GM18517 (cell line): ENCODE data around the gene KIAA0319L.

Experiments
- ATAC-seq: cut with Tn5 transposase; IDR thresholded peaks from one replicate; pipeline ENCODE4 v1.9.1; 2021; ENCODE audit warnings: mild to moderate bottlenecking, moderate library complexity; ENCODE audit not compliant: unreplicated experiment

KIAA0319L gene

DNA sequence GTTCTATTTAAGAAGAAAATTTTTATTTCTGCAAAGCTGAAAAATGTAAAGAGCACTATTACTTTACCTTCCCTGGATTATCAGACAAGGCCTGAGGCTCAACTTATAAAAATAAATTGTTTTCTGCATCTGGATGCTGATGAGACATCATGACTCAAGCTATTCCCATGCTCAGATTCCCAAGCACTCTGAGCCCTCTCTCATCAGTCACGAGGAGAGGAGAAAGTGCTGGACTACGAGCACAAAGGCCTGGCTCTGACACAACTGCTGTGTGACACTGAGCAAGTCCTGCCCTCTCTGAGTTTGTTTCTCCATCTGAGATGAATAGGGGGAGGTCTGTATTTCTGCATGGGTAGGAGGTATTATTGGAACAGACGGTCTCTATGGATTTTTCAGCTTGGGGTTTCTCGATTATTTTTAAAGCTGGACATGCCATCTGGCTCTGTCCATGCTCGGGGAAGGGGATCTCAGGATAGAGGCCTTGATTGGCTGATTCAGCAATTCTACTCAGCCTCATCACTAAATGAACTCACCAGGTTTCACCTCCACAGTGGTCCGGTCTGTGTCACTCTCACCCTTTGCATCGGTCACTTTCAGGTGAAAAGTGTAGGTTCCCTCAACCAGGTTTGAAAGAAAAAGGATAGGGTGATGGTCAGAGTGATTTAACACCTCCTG is 107.7 kb downstream of the KIAA0319L start:
- no peak for ATAC-seq

GRCh38 chr1:35448344-35448801 is 108.8 kb downstream of the KIAA0319L start:
- ATAC-seq: no peak

GRCh38 chr1:35447278-35447677 is 109.9 kb downstream of the KIAA0319L start:
- ATAC-seq: no peak

GRCh38 chr1:35444519-35444774 is 112.8 kb downstream of the KIAA0319L start:
- ATAC-seq: no peak

DNA sequence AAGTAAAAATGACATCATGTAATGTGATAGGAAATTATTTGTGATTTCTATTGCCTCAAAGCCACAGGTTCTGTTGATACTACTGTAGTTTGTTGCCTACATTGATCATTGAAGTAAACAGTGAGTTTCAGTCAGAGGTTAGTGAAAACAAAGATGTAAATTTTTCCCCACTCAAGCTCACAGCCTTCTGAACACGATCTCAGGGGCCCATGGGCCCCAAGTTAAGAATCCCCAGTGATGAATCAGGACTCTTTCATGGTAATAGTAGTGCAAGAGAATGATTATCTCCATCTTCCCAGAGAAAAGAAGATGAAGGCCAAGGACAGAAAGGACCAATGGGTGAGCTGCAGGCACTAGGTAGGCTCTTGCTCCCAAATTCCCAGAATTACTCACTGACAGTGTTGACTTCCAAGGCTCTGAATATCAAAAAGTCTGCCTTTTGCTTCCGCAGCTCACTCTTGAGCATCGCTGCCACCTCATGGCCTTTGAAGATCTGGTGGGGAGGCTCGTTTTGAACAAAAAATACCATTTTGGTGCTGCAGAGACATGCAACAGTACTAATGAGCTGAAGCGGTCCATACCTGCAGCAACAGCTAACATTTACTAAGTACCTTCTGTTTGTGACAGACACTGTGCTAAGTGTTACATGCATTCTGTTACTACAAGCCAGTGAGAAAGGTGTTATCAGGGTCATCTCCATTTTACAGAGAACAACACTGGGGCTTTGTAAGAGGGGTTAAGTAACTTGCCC is 113.3 kb downstream of the KIAA0319L start:
- ATAC-seq: no peak

DNA sequence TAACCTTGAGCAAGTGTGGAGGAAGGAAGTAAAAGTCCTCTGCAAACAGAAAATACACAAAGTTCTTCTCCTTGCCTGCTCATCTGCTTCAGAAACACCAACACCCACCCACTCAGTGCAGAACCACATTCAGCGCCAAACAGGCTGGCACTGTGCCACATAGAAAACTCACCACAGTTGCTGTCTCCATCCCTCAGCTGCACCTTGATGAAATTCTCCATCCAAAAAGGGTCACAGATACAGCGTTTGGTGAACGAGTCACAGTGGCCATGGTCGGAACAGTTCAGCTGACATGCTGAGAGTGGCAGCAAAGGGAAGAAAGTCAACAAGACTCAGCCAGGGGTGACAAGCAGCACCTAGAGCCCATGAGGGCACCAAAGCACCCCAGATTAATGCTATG is 114.5 kb downstream of the KIAA0319L start:
- ATAC-seq: no peak

DNA sequence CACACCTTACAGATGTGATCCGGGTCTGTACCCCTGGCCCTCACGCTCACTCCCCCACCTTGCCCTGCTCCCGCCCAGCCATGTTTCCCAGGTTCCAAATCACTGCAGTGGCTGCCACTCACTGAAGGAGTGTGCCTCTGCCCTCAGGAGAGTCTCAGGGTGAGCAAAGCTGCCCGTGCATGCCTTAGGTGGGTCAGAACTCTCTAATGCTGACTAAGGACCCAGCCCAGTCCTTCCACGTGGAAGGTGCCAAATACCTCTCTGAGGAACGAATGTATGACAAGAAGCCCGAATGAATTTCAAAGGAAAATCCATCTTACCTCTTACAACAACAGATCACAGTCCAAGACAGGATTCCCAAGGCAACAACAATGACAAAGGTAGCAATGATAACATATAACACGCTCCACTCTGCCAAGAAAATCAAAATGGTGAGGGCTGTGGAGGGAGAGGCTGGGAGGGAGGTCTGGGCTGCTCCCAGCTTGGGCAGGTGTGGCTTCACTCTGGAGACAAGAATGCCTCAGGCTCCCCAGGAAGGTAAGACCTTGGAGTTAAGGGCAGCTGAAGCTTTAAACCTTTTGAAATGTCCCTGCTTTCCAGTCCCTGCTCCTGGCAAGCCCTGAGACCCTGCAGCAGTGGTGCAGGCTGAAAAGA is 115.2 kb downstream of the KIAA0319L start:
- no peak for ATAC-seq

- ATAC-seq: no peak
Observed at GRCh38 chr1:35439626-35440025, 117.6 kb downstream of the KIAA0319L start.

DNA sequence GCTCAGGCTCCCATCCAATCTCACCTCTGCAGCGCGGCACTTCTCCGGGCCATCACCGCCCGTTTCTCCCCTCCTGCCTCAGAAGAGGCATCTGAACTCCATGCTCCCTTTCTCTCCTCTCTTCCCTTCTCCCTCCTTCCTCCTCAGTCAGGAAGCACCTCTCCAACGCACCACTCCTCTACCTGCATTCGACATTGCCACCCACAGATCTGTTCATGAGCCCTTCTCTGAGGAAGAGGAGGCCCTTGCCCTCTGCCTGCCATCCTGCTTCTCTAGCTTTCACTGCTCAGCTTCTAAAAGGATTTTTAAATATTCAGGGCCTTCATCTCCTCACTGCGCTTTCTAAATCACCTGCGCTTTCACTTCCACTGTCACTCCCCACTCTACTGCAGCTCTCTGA is 120.0 kb downstream of the KIAA0319L start:
- ATAC-seq: no peak

- no peak for ATAC-seq
Observed at GRCh38 chr1:35436078-35436477, 121.1 kb downstream of the KIAA0319L start.

DNA sequence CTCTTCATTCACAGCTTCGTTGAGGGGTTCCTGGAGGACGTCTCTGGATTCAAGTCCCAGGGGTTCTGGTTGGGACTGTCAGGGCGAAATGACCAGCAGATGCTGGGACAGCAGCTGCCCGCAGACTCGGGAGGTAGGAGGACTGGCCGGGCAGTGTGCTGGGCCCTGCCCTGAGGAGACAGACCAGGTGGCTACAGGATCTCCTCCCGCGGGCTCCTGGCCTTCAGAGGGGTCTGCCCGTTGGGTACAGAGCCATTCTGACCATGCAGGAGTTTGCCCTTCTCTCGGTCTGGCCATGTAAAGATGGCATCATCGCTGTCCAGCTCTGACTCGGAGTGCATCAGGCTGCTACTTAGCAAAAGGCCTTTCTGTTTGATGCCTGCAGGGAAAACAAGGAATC is 122.5 kb downstream of the KIAA0319L start:
- ATAC-seq: no peak

DNA sequence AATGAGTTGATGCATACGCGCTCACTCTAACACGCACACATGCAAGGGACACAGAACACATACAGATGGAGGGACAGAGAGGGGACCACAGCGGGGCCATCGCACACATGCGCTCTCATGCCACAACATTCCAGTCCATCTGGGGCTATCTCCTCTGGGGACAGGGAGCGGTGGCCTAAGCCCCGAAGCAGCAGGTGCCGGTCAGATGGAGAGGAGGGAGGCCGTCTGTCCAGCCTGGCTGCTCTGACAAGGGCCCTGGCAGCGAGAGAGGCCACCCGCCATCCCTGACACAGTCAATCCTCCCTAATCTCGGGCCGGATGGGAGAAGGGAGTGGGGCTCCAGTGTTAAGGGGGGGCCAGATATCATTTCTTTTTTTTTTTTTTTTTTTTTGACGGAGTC is 123.5 kb downstream of the KIAA0319L start:
- ATAC-seq: no peak

DNA sequence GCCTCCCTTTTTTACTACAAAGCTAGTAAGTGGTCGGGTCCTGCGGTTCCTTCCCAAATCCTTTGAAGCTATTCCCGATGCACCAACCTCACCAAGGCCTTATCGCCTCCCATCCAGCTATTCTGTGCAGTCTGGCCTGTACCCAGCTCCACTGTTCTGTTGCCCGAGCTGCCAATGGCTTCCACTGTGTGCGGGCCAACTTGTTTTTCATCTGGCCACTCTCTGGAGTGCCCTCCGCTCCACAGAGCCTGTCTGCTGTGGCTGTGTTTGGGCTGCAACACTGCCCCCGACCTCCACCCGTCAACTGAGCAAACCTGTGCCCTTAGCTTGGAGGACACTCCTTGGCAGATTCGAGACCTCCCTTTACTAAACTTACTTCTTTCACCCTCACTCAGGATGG is 125.0 kb downstream of the KIAA0319L start:
- no peak for ATAC-seq

- ATAC-seq: no peak
Observed at GRCh38 chr1:35431173-35431599, 126.0 kb downstream of the KIAA0319L start.

DNA sequence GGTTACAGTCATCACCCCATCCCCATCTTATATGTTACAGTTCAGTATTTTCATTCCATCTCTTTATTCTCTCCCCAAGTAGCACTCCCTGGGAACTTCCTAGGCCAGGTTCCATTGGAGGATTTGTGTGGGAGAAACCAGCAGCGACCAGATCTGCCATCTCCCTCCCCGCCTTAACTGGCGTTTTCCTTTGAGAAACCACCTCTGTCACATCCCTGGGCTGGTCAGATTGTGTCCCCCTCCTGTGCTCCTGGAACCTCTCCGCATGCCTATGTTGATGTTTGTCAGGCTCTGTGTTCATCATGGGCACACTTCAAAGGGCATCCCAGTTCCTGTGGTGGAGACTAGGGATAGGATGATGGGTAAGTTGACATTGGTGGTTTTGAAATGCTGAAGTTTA is 126.4 kb downstream of the KIAA0319L start:
- ATAC-seq: no peak

DNA sequence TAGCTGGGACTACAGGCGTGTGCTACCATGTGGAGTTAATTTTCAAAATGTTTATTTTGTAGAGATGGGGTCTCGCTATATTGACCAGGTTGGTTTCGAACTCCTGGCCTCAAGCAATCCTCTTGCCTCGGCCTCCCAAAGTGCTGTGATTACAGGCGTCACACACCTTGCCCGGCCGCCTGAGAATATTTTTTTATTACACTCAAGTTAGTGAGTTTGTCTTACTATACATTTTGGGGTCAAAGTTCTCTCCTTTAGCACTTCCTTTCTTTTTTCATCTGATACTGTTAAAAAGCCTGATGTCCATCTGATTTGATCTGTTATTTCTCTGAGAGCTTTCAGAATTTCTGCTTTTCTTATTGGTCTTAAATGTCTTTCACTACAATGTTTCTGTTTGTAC is 128.8 kb downstream of the KIAA0319L start:
- no peak for ATAC-seq

DNA sequence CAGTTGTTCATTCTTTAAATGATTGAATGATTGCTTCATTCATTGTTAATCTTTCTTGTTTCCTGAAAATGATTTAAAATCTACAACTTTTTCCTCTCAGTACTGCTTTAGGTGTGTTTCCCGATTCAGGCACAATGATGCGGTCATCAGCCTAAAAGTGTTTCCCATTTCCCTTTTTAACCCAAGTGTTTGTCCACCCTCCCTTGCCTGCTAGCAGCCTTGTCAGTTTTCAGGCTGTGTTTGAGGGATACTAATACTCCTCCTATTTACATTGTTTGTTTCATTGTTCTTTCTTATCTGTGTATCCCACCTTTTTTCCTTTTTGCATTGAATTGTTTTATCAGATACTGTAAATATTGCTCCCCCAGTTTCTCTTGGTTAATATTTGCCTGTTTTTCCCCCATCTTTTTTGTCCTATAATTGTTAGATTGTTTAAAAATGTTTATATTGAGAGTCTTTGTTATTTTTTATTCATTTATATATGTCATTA is 131.1 kb downstream of the KIAA0319L start:
- ATAC-seq: no peak

DNA sequence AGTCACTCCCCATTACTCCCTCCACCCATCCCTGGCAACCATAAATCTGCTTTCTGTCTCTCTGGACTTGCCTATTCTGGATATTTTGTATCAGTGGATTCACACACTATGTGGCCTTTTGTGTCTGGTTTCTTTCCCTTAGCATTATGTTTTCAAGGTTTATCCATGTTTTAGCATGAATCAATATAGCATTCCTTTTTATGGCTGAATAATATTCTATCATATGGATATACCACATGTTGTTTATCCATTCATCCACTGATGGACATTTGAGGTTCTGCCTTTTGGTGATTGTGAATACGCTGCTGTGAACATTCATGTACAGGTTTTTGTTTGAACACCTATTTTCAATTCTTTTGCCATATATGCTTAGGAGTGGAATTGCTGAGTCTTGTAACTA is 148.3 kb downstream of the KIAA0319L start:
- ATAC-seq: no peak

- no peak for ATAC-seq
Observed at GRCh38 chr1:35407743-35408142, 149.5 kb downstream of the KIAA0319L start.

GRCh38 chr1:35406103-35406502 is 151.1 kb downstream of the KIAA0319L start:
- ATAC-seq: no peak

DNA sequence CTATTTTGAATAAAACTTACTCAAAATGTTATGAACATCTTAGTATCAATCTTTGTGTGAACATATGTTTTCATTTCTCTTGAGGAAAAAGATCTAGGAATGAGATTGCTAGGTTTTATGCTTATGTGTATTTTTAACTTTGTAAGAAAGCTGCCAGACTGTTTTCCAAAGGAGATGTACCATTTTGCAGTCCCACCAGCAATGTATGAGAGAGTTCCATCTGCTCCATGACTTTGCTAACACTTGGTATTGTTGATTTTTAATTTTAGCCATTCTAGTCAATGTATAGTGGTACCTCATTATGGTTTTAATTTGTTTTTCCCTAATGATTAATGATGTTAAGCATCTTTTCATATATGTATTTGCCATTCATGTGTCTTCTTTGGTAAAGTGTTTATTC is 156.2 kb downstream of the KIAA0319L start:
- ATAC-seq: no peak

- ATAC-seq: no peak
Observed at GRCh38 chr1:35398739-35399138, 158.5 kb downstream of the KIAA0319L start.
